ENCODE measurements around the gene CENPS.

The CENPS gene

GRCh38 chr1:10450156-10450814 lies 20.1 kb downstream of the CENPS start:
- ATAC-seq = peak; percentile 41
- TF ChIP-seq PPARA (CRISPR knock-in tag; IDR thresholded peaks at IDR 0.05; ENCODE audit: borderline replicate concordance) (no peak), ZFP3 (CRISPR knock-in tag; IDR thresholded peaks at IDR 0.05) (no peak), BACH2 (CRISPR knock-in tag; IDR thresholded peaks at IDR 0.05; ENCODE audit: borderline replicate concordance) (no peak), ARNTL (CRISPR knock-in tag; IDR thresholded peaks at IDR 0.05; ENCODE audit: borderline replicate concordance, low read depth) (no peak), ZFP30 (CRISPR knock-in tag; IDR thresholded peaks at IDR 0.05) (no peak), SNAI2 (CRISPR knock-in tag; IDR thresholded peaks at IDR 0.05) (no peak), ESRRG (CRISPR knock-in tag; IDR thresholded peaks at IDR 0.05) (no peak), ISL1 (CRISPR knock-in tag; IDR thresholded peaks at IDR 0.05) (no peak), ZNF565 (CRISPR knock-in tag; conservative IDR thresholded peaks at IDR 0.05; ENCODE audit: low read depth) (no peak), CSDC2 (CRISPR knock-in tag; IDR thresholded peaks at IDR 0.05) (no peak), TCF4 (CRISPR knock-in tag; IDR thresholded peaks at IDR 0.05; ENCODE audit: borderline replicate concordance) (no peak), ZNF70 (CRISPR knock-in tag; IDR thresholded peaks at IDR 0.05) (no peak), ZNF8 (CRISPR knock-in tag; IDR thresholded peaks at IDR 0.05) (no peak), RARB (CRISPR knock-in tag; IDR thresholded peaks at IDR 0.05) (no peak), TOX (CRISPR knock-in tag; IDR thresholded peaks at IDR 0.05; ENCODE audit: borderline replicate concordance) (no peak)
- TF ChIP-seq, protein P1, sequence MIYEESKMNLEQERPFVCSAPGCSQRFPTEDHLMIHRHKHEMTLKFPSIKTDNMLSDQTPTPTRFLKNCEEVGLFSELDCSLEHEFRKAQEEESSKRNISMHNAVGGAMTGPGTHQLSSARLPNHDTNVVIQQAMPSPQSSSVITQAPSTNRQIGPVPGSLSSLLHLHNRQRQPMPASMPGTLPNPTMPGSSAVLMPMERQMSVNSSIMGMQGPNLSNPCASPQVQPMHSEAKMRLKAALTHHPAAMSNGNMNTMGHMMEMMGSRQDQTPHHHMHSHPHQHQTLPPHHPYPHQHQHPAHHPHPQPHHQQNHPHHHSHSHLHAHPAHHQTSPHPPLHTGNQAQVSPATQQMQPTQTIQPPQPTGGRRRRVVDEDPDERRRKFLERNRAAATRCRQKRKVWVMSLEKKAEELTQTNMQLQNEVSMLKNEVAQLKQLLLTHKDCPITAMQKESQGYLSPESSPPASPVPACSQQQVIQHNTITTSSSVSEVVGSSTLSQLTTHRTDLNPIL (CRISPR knock-in tag; IDR thresholded peaks at IDR 0.05; ENCODE audit: low read depth) = no peak
- TF ChIP-seq, protein P2, sequence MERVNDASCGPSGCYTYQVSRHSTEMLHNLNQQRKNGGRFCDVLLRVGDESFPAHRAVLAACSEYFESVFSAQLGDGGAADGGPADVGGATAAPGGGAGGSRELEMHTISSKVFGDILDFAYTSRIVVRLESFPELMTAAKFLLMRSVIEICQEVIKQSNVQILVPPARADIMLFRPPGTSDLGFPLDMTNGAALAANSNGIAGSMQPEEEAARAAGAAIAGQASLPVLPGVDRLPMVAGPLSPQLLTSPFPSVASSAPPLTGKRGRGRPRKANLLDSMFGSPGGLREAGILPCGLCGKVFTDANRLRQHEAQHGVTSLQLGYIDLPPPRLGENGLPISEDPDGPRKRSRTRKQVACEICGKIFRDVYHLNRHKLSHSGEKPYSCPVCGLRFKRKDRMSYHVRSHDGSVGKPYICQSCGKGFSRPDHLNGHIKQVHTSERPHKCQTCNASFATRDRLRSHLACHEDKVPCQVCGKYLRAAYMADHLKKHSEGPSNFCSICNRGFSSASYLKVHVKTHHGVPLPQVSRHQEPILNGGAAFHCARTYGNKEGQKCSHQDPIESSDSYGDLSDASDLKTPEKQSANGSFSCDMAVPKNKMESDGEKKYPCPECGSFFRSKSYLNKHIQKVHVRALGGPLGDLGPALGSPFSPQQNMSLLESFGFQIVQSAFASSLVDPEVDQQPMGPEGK (CRISPR knock-in tag; IDR thresholded peaks at IDR 0.05; ENCODE audit: borderline replicate concordance) = no peak

- ATAC-seq = peak; percentile 30
- TF ChIP-seq ESRRG (CRISPR knock-in tag; IDR thresholded peaks at IDR 0.05) = no peak
- TF ChIP-seq TSHZ2 (CRISPR knock-in tag; IDR thresholded peaks at IDR 0.05) = no peak
- no peak for TF ChIP-seq ZFP3 (CRISPR knock-in tag; IDR thresholded peaks at IDR 0.05)
- no peak for TF ChIP-seq ARNTL (CRISPR knock-in tag; IDR thresholded peaks at IDR 0.05; ENCODE audit: borderline replicate concordance, low read depth)
- TF ChIP-seq CSDC2 (CRISPR knock-in tag; IDR thresholded peaks at IDR 0.05) = no peak
- TF ChIP-seq, protein P3, sequence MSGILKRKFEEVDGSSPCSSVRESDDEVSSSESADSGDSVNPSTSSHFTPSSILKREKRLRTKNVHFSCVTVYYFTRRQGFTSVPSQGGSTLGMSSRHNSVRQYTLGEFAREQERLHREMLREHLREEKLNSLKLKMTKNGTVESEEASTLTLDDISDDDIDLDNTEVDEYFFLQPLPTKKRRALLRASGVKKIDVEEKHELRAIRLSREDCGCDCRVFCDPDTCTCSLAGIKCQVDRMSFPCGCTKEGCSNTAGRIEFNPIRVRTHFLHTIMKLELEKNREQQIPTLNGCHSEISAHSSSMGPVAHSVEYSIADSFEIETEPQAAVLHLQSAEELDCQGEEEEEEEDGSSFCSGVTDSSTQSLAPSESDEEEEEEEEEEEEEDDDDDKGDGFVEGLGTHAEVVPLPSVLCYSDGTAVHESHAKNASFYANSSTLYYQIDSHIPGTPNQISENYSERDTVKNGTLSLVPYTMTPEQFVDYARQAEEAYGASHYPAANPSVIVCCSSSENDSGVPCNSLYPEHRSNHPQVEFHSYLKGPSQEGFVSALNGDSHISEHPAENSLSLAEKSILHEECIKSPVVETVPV (CRISPR knock-in tag; IDR thresholded peaks at IDR 0.05) = no peak
- no peak for TF ChIP-seq RARB (CRISPR knock-in tag; IDR thresholded peaks at IDR 0.05)
- TF ChIP-seq TOX (CRISPR knock-in tag; IDR thresholded peaks at IDR 0.05; ENCODE audit: borderline replicate concordance) = no peak
- no peak for TF ChIP-seq ZNF8 (CRISPR knock-in tag; IDR thresholded peaks at IDR 0.05)
- TF ChIP-seq ISL1 (CRISPR knock-in tag; IDR thresholded peaks at IDR 0.05) = no peak
- TF ChIP-seq, protein P1 (CRISPR knock-in tag; IDR thresholded peaks at IDR 0.05; ENCODE audit: low read depth) = no peak
- no peak for TF ChIP-seq TCF4 (CRISPR knock-in tag; IDR thresholded peaks at IDR 0.05; ENCODE audit: borderline replicate concordance)
Observed at GRCh38 chr1:10450836-10451235, 20.6 kb downstream of the CENPS start.

DNA sequence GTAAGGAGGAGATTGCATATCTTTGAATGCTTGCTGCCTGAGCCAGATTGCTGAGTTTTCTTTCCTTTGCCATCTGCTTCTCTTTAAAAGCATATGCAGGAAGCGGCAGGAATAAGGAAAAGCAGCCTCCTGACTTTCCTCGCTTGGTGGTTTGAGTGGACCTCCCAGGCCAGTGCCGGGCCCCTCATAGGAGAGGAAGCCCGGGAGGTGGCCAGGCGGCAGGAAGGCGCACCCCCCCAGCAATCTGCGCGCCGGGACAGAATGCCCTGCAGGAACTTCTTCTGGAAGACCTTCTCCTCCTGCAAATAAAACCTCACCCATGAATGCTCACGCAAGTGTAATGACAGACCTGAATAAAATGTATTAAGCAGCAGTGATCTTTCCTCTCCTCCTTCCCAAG lies 21.1 kb downstream of the CENPS start:
- ATAC-seq = peak; percentile 81
- TF ChIP-seq ZFP30 (CRISPR knock-in tag; IDR thresholded peaks at IDR 0.05) (no peak), GLIS3 (CRISPR knock-in tag; IDR thresholded peaks at IDR 0.05) (no peak), ISL1 (CRISPR knock-in tag; IDR thresholded peaks at IDR 0.05) (no peak), ZFP3 (CRISPR knock-in tag; IDR thresholded peaks at IDR 0.05) (no peak), TSHZ2 (CRISPR knock-in tag; IDR thresholded peaks at IDR 0.05) (no peak), ZNF70 (CRISPR knock-in tag; IDR thresholded peaks at IDR 0.05) (no peak), BACH2 (CRISPR knock-in tag; IDR thresholded peaks at IDR 0.05; ENCODE audit: borderline replicate concordance) (no peak), PPARA (CRISPR knock-in tag; IDR thresholded peaks at IDR 0.05; ENCODE audit: borderline replicate concordance) (no peak)
- TF ChIP-seq, protein P1 (CRISPR knock-in tag; IDR thresholded peaks at IDR 0.05; ENCODE audit: low read depth) = no peak

Data from SK-N-SH treated with all-trans-retinoic acid at 6 μM for 48 hours (cell line).